Right atrium auricular region (tissue), 2 donors: ENCODE results near the gene DNAJB2. TPM values are rescaled to one million over a fixed set of nuclear protein-coding genes. Genes with fewer than 3 reads are reported as not detected.
A peak's percentile ranks its signal among the peaks of the same experiment; 100 is the strongest.

Experiments used
- DNase-seq: peaks from one replicate; pipeline ENCODE4 v3.0.0-alpha.2; 2019; ENCODE audit warnings: low spot score
- H3K27ac ChIP-seq, 2 donors: fragments of 200-600 bp; sonication (generic); 1 replicate in 1 of 2; 2 replicates in 1 of 2; pipeline ENCODE4 v1.5.1; 2016 to 2019
- H3K27me3 ChIP-seq, 2 donors: fragments of 200-600 bp; sonication (generic); one replicate each; pipeline versions ENCODE4 v1.5.1 to v1.6.0; 2017 to 2019
- H3K36me3 ChIP-seq: fragments of 200-600 bp; sonication (generic); one replicate; pipeline ENCODE4 v1.5.1; 2016
- H3K4me1 ChIP-seq, 2 donors: fragments of 200-600 bp; sonication (generic); one replicate each; pipeline versions ENCODE4 v1.5.1 to v1.6.0; 2017 to 2019
- H3K4me3 ChIP-seq, 2 donors: fragments of 200-600 bp; sonication (generic); 1 replicate in 1 of 2; 2 replicates in 1 of 2; pipeline ENCODE4 v1.5.1; 2017 to 2019; ENCODE audit warnings: mild to moderate bottlenecking in 1 of 2, moderate library complexity in 1 of 2
- H3K9me3 ChIP-seq, 2 donors: fragments of 200-600 bp; sonication (generic); one replicate each; pipeline ENCODE4 v1.5.1; 2019
- total RNA-seq, 2 donors: library from RNA; depleted of rRNA; stranded (reverse); fragments of >200 nt; gene quantifications; one replicate each; pipeline ENCODE4 v1.1.0, GENCODE V29; 2016
- TF ChIP-seq, protein P1 (sequence below), 2 donors: fragments of 200-600 bp; sonication (generic); IDR thresholded peaks; one replicate each; pipeline ENCODE4 v1.5.1; 2019; ENCODE audit warnings: antibody characterized with exemption in 2 of 2

The DNAJB2 gene
- total RNA-seq, 2 donors from 2014 or later: 33.3 to 38.7 TPM

DNA sequence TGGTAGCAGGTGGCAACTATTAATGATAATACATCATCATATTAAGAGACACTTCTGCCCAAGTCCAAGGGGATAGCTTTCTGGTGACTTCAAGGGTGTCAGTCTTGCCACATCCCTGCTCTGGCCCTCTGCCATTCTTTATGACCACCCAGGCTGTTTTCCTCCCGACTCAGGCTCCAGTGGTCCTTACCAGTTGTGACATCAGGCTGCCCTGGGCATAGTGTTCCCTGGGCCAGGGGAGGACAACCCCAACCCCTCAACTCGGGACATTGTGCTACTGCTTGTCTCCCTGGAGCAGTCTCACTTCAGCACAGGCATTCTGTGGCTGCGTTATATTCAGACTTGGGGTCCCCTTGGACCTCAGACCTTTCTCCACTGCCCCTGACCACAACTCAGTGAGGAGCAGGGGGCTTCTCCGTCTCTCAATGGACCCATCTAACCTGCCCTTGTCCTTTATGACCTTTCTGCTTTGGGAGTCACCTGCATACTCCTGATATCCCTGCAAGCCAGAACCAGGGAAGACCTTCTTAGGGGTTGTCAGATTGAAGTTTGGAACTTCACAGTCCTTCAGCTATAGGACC, 12.8 kb downstream of the DNAJB2 start:
- Histone ChIP-seq H3K27ac (no peak overlapping the region), H3K36me3 (no peaks in the 10 kb centered on the region), H3K4me3 (no peak overlapping the region), H3K4me1 (peaks cover 0 to 15% of the 10 kb centered on the region in 2 donors), H3K9me3 (no peaks in the 10 kb centered on the region), H3K27me3 (no peaks in the 10 kb centered on the region)
- no peak for DNase-seq
- TF ChIP-seq, protein P1, sequence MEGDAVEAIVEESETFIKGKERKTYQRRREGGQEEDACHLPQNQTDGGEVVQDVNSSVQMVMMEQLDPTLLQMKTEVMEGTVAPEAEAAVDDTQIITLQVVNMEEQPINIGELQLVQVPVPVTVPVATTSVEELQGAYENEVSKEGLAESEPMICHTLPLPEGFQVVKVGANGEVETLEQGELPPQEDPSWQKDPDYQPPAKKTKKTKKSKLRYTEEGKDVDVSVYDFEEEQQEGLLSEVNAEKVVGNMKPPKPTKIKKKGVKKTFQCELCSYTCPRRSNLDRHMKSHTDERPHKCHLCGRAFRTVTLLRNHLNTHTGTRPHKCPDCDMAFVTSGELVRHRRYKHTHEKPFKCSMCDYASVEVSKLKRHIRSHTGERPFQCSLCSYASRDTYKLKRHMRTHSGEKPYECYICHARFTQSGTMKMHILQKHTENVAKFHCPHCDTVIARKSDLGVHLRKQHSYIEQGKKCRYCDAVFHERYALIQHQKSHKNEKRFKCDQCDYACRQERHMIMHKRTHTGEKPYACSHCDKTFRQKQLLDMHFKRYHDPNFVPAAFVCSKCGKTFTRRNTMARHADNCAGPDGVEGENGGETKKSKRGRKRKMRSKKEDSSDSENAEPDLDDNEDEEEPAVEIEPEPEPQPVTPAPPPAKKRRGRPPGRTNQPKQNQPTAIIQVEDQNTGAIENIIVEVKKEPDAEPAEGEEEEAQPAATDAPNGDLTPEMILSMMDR (IDR thresholded peaks at IDR 0.05): no peak

DNA sequence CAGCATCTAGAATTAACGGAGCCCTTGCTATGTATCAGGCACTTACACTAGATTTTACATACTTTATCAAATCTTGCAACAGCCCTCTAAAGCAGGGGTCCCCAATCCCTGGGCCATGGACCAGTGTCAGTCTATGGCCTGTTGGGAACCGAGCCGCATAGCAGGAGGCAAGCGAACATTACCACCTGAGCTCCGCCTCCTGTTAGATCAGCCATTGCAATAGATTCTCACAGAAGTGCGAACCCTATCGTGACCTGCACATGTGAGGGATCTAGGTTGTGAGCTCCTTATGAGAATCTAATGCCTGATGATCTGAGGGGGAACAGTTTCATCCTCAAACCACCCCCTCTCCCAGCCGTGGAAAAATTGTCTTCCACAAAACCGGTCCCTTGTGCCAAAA, 13.4 kb downstream of the DNAJB2 start:
- H3K4me1 ChIP-seq: peaks cover 0 to 15% of the 10 kb centered on the region in 2 donors
- H3K27ac ChIP-seq: no peak overlapping the region
- H3K36me3 ChIP-seq: no peaks in the 10 kb centered on the region
- no peak overlapping the region for H3K4me3 ChIP-seq
- TF ChIP-seq, protein P1 (IDR thresholded peaks at IDR 0.05): no peak
- H3K27me3 ChIP-seq: no peaks in the 10 kb centered on the region
- H3K9me3 ChIP-seq: no peaks in the 10 kb centered on the region
- no peak for DNase-seq

DNA sequence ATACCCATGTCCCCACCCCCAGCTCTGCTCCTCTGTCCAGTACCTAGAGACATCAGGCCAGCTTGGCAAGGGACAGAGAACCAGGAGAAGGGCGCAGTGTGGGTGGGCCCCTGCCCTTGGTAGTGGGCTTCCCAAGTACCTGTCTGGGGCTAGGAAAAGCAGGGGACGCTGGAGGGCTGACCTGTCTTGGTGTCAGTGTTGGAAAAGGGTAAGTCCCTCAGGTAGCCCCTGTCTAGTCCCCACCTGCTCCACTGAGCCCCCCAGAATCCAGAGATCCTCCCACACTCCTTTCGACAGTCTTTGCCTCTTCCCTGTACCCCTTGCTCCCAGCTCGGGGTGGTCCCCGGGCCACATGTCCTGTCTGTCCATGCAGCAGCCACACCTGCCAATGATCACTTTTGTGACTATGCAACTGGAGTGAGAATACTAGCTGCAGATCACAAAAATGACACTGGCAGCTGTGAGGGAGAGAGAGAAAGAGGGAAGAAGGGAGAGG, 14.6 kb downstream of the DNAJB2 start:
- Histone ChIP-seq H3K27me3 (no peaks in the 10 kb centered on the region), H3K4me1 (peaks cover 0 to 18% of the 10 kb centered on the region in 2 donors), H3K4me3 (no peak overlapping the region), H3K9me3 (no peaks in the 10 kb centered on the region), H3K27ac (peak overlapping the region; percentile 85 to 89), H3K36me3 (no peaks in the 10 kb centered on the region)
- TF ChIP-seq, protein P1 (IDR thresholded peaks at IDR 0.05): no peak
- no peak for DNase-seq

DNA sequence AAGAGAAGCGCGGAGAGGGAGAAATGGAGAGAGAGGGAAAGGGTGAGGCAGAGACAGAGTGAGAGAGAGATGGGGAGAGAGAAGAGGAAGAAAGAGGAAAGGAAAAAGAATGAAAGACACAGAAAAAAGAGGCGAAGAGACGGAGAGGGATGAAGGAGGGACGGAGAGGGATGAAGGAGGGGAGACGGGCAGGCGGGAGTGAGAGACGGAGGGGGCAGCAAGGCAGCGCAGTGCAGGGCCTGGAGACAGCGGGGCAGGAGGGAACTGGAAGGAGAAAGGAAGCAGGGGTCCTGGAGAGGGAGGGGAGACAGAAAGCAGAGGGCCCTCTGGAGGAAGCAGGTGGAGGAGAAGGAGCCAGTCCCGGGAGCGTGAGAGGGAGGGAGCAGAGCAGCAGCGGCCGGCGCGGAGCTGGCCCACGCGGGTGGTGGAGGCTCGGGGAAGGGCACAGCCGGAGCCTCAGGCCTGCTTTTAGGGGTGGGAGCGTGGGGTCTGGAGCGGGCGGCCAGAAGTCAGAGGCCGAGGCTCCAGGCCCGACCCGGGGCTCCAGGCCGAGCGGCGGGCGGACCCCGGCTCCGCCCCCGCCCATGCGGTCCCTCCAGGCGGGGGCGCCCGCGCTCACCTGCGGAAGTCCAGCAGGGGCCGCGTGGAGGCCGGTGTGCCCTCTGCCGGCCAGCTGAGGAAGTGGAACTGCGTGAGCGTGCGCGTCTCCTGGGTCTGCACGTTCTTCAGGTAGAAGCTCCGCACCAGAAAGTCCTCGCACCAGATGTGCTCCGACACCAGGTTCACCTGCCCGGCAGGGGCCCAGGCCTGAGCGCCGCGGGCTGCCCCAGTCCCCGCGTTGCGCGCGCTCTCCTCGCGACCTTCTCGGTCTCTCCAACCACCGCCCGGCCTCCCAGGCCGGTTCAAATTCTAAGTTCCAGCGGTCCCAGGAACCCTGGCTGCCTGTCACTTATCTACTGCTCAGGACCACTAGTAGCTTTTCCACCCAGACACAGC, 15.5 kb downstream of the DNAJB2 start:
- Histone ChIP-seq H3K27ac (peak overlapping the region; percentile 85 to 89), H3K27me3 (no peaks in the 10 kb centered on the region), H3K4me3 (peak overlapping the region; percentile 47 to 61), H3K4me1 (peaks cover 0 to 14% of the 10 kb centered on the region in 2 donors), H3K9me3 (no peaks in the 10 kb centered on the region), H3K36me3 (no peaks in the 10 kb centered on the region)
- TF ChIP-seq, protein P1 (IDR thresholded peaks at IDR 0.05): peak; percentile 99 to 100
- peak; percentile 87 for DNase-seq

DNA sequence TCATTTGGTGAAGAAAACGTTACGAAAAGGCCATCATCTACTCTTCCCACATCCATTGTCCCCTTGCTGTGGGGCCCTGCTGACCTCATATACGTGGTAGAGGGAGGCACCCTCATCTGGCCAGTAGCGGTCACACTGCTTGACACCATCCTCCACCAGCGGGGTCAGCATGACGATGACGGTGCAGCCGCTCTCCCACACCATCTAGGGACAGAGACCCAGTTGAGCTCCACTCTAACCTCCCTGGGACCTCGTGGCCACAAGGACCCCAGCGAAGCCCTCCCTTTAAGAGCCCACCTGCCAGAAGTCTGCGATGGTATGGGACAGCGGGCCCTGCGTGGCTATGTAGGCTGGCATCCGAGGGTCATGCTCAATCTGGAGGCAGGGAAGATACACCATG, 17.0 kb downstream of the DNAJB2 start:
- no peak overlapping the region for H3K27ac ChIP-seq
- H3K4me3 ChIP-seq: no peak overlapping the region
- H3K9me3 ChIP-seq: no peaks in the 10 kb centered on the region
- no peaks in the 10 kb centered on the region for H3K27me3 ChIP-seq
- TF ChIP-seq, protein P1 (IDR thresholded peaks at IDR 0.05): no peak
- H3K36me3 ChIP-seq: no peaks in the 10 kb centered on the region
- peaks cover 0 to 13% of the 10 kb centered on the region in 2 donors for H3K4me1 ChIP-seq
- no peak for DNase-seq
